Pons (tissue), 1 donor: ENCODE data around the gene S100P.

Source experiments
- DNase-seq: peaks from one replicate; pipeline ENCODE4 v3.0.0-alpha.2; 2016; ENCODE audit warnings: low spot score

Gene S100P

DNA sequence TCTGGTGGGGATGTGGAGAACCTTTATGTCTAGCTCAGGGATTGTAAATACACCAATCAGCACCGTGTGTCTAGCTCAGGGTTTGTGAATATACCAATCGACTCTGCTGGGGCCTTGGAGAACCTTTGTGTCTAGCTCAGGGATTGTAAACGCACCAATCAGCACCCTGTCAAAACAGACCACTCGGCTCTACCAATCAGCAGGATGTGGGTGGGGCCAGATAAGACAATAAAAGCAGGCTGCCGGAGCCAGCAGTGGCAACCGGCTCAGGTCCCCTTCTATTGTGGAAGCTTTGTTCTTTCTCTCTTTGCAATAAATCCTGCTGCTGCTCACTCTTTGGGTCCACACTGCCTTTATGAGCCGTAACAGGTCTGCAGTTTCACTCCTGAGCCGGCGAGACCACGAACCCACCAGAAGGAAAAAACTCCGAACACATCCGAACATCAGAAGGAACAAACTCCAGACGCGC lies 20.5 kb upstream of the S100P start:
- DNase-seq, result peak; percentile 19

DNA sequence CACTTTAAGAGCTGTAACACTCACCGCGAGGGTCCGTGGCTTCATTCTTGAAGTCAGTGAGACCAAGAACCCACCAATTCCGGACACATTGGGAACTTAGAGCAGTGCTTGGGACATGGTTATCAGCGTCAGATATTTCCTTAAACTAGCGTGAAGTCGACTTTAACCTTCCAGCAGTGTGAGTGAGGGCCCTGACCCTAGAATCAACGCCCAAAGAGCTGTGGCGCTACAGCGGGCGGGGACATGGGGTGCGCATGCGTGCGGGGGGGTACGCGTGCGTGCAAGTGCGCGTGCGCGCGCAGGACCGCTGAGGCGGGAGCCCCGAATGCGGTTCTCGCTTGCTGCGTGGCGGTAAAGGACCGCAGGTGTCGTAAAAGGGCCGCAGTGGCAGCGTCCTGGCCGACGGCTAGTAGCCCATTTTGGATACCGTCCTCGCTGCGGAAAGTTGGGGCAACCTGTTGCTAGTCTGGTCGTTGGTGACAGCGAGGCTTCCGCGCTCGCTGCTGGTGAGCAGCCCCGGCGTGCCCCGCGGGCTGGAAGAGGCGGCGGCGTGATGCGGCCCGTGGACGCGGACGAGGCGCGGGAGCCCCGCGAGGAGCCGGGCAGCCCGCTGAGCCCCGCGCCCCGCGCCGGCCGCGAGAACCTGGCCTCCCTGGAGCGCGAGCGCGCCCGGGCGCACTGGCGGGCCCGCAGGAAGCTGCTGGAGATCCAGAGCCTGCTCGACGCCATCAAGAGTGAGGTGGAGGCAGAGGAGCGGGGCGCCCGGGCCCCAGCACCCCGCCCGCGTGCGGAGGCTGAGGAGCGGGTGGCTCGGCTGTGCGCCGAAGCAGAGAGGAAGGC lies 19.8 kb upstream of the S100P start:
- DNase-seq, result peak; percentile 91

GRCh38 chr4:6674500-6675149 lies 19.1 kb upstream of the S100P start:
- DNase-seq, result peak; percentile 16

GRCh38 chr4:6676722-6677558 lies 16.7 kb upstream of the S100P start:
- DNase-seq, result no peak

DNA sequence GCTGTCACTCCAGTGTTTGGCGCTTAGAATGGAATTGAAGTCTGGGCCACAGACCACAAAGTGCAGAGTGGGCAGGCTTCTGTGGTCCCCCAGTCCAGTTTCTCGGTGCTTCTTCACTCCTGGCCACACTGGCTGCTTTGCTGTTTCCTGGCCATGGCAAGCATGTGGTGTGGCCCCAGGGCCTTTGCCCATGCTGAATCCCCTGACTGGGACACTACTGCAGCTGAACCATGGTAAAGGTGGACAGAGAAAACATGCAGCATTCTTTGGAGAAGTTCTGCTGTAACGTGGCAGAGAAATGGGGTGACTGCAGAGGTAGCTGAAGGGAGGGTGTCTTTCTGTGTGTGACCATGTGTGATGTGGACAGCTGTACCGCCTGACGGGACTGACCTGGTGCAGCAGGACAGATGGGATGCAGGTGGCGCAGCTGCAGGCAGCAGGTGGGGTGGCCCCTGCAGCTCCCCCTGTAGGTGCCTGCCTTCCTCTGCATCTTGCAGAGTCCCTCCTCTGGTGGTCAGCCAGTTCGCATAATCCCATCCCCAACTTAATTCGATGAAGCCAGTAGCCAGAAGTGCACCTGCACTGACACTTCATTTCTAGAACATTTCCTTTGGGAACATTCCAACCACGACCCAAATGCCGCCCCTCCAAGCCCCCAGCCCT lies 13.2 kb upstream of the S100P start:
- no peak for DNase-seq

DNA sequence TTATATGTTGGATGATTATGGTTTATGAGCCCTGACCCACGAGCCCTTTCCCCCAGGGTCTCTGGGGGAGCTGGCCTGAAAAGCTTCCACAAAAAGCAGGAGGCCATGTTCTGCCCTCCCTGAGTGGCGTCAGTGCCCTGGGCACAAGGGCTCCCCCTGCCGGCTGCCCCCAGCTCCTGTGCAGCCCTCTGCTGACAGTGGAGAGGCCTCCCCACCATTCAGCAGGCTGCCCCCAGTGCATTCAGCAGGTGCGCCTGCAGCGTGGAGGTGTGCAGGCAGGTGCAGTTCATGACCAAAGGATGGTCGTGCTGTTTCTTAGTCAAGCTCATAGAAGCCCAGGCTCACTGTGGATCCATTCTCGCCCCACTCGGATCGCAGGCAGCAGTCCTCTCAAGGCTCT lies 12.5 kb upstream of the S100P start:
- DNase-seq, result no peak

- no peak for DNase-seq
Measured at GRCh38 chr4:6682862-6683590, 10.7 kb upstream of the S100P start.

- DNase-seq, result no peak
Measured at GRCh38 chr4:6684656-6685055, 9.0 kb upstream of the S100P start.

DNA sequence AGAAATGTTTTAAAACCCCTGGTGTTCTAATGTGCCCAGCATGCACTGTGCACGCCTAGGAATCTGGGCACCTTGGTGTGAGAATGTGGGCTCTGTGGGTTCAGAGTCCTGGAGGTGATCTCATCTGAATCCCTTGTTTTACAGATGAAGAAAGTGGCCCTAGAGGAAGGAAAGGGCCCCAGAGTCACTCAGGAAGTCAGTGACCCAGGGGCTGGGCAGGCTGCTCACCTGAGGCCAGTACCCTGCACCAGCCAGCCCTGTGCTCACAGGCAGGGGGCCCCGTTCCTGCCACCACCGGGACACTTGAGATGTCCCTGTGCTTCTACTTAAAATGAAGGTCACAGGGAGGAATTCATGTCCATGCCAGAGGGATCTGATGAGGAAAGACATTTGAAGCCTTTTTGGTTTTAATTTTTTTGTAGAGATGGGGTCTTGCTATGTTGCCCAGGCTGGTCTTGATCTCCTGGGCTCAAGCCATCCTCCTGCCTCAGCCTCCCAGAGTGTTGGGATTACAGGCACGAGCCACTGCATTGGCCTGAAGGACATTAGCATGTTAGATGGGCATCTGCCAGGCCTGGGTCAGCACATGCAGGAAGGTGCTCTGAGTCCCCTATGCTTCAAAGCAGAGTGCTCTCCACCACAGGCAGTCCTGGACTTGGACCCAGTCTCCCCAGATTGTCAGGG lies 7.4 kb upstream of the S100P start:
- DNase-seq, result no peak

- DNase-seq, result no peak
Measured at GRCh38 chr4:6687947-6688878, 5.5 kb upstream of the S100P start.

DNA sequence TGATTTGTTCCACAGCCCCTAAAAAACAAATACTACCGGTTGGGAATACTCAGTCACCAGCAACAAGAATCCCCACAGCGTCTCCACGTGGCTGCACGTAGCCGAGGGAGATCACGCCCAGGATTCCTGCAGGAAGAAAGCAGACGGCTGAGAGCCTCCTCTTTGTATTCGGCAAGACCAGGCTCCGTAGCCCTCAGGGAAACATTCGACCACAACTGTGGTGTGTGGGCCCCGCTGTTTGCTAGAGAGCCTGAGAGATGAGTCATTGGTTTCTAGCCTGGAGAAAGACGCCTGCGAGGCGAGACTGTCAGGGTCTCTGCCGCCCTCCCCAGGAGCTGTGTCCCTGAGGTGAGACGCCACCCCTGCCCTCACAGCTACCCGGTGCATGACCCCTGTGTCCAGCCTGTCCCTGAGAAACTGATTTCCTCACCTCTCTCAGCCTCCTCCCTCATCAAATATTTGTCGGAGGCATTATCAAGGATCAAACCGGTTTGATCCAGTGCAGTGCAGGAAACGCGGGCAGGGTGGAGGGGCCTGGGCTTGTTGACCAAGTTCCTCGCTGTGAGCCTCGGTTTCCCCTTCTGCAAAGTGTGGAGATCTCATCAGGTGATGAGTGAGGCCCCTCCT lies 4.7 kb upstream of the S100P start:
- DNase-seq, result no peak

DNA sequence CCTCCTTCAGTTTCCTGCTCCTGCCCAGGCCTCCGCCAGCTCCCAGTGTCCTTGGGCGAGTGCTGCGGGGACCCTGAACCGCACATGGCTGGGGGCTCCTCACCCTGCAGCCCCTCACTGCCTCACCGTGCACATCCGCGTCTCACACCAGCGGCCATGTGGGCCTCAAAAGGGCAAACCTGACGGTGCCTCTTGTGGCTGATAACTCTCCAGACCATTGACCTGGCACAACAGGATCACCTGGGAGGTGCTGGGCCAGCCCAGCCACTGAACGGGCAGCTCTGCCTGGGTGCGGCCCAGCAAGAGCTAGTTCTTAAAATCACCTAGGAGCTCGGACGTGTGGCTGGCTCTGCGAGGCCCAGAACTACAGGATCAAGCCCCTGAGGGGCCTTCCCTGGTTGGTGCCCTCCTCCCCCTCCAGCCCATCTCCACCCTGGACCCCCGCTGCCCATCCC lies 4.1 kb upstream of the S100P start:
- no peak for DNase-seq

- DNase-seq, result no peak
Measured at GRCh38 chr4:6692379-6692778, 1.3 kb upstream of the S100P start.

DNA sequence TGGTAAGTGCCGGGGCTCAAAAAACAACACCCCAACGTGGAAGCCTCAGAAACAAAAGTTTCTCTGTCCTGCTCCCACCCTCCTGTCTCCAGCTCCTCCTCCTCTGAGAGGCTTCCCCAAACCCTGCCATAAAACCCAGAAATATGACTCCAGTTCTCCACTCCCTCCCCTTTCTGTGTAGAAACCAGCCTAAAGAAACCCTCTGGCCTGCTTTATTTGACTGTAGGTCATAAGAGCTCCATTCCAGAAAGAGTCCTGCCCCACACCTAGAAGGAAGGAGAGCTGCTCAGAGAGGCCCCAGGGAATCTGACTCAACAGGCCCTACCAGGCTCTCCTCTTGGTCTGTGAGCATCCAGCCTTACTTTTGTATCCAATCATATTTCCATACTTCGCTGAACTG lies 872 bp upstream of the S100P start:
- DNase-seq, result no peak

- no peak for DNase-seq
Measured at GRCh38 chr4:6694177-6694901, 661 bp downstream of the S100P start.

- DNase-seq, result no peak
Measured at GRCh38 chr4:6695660-6696610, 2.3 kb downstream of the S100P start.

DNA sequence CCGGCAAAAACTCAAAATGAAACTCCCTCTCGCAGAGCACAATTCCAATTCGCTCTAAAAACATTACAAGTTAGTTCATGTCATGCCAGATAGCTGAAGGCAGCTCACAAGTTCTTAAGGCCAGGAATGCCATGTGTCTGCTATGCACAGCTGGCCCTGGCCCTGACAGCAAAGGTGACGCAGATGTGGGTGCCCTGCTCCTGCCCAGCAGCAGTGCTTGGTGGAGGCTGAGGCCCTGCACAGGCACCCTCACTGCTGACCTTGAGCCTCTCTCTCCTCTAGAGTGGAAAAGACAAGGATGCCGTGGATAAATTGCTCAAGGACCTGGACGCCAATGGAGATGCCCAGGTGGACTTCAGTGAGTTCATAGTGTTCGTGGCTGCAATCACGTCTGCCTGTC lies 2.9 kb downstream of the S100P start:
- DNase-seq, result no peak
